HUDEP-2 (cell line): ENCODE results near the gene C1orf87.
A peak's percentile ranks its signal among the peaks of the same experiment; 100 is the strongest.

Source experiments
- DNase-seq, 76 experiments: peaks; one replicate each; lab custom pipeline; 2025; ENCODE audit not compliant: unreplicated experiment in 76 of 76; lab: John Stamatoyannopoulos, UW

The C1orf87 gene, protein sequence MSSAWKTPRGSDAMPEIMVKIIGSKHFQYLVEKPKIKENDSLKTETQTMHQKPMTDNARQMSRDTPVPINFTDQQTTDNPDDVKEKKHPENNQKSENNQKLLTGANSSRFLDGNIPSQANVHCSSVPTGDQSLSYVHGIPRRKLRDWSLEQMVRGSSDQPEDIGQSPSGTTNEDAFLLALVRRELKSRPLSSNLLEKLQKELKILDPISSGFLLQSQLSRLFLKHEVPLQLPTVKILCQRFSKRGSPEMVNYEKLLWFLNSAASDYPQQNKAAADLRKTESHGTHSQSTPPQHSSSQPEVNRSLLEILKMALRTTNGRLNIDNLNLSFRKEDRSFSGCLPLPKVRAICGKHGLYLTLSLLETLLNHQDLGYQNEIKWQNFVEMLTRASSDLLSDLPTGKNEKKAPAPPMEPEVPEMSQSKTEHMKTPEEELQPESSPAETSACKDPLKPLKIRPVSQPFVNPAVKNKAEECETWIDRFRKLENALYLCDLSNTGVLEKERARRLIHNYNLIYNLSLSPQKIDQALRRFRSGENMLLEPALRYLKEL

DNA sequence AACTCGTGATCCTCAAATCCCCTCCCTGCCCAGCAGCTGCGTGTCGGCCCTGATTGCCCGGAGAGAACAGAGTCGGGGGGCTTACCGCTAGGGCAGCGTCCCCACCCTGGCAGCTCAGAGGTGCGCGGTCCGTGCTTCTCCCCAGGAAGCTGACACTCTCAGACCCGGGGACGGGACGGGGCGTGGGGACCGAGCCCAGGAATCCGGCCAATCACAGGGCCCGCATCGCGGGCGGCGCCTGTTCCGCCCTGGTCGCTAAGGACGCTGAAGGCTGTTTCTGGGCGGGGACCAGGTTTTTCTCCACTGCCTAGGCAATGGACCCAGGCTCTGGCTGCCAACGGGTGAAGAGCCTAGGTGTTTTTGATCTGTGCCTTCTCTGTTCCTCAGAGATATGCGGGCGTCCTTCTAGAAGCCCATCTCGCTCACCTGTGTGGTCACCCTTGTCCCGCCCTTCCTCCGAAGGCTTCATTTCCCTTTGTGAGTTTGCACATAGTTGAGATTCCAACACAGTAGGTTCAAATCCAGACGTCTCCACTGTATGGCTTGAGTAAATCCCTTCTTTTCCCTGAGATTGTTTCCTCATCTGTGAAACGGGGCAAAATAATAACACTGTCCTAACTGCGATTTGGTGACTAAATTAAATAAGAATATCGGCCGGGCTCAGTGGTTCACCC is at the start of gene C1orf87:
Gene C1orf87 (minus strand): TSS at position 166 of the 674 bp plus-strand sequence. CDS start 1,127 bp downstream, outside the sequence.
- peak in 15 of 76 experiments; percentile 2 to 37 (median 8) for DNase-seq

DNA sequence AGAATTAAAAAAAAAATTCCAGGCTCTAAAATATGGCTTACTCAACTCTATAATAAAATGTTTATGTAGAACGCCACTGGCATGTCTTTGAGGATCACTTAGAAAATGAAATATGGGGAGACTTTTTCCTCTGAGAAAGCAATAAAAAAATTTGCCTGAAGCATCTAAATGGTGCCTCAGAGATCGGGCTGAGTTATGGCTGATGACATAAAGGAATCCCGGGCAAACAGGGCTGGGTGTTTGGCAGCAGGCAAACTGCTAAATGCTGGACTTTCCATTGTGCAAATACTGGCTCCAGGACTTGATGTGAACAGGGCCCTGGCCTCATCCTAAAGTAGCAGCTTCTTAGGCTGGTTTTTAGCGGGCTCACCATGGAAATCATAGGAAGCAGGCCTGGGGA is 44.5 kb upstream of the C1orf87 start:
- DNase-seq: no peak

DNA sequence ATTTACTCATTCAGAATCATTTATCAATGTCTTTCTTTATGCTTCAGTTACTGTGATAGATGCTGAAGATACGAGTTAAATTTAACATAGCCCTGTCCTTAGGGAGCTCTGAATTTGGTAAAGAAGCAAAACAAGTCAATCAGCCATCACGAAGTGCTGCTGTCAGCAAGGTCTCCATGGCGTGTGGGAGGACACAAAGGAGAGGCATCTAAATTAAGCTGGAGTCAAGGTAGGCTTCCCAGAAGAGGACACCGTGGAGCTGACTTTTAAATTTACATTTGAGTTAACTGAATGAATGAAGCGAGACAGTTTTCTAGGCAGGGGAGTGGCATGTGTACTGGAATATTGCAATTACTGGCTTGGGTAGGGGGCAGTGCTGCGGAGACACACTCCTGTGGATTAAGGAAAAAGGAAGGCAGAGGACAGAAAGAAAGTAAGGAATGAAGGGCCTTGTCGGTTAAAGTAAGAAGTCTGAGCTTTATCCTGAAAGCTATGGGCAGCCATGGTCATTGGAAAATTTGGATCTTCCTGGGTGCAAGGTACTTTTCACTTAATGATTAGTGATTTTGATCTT is 41.3 kb upstream of the C1orf87 start:
- DNase-seq: no peak

DNA sequence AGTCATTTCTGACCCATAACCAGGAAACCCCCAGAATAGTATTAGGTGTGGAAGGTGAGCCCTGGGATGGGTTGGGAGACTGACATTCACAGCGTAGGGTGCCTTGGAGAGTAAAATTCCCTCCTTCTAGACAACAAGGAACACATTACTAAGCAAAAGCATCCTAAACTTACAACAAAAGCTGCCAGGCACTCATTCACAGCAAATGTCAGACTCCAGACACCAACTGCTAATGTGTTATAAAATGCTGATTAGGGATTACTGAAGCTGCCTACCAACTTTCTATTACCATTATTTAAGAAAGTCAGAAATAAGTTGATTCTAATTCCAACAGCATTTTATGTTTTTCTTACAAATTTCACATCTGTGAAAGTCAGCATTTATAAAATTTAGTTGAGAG is 40.0 kb upstream of the C1orf87 start:
- DNase-seq: no peak

DNA sequence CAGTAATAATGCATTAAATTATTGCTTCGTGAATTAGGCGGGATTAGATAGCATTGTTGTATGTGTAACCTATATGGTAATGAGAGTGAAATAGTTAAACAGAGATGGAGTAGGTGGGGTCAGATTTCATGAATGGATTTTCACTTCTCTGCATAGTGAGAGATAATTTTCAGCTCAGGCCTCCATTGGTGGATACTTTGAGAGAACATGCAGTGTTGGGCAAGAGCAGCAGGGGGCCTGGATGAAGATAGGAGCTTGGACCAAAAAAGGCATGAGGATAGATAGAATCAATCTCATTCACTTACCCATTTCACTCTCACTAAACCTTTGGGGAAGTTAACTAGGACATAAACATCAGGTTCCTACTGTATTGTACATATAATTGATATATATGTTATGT is 39.5 kb upstream of the C1orf87 start:
- DNase-seq: no peak

DNA sequence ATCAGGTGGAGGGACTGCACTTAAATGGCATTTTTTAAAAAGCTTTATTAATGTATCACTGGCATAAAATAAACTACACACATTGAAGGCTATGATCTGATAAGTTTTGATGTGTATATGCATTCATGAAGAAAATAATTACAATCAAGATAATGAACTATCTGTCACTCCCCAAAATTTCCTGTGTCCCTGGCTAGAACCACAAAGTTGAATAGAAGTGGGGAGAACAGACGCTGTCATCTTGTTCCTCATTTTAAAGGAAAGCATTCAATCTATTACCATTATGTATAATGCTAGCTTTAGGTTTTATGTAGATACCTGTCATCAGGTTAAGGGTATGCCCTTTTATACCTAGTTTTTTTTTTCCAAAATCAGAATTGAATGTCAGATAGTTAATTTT is 38.1 kb upstream of the C1orf87 start:
- no peak for DNase-seq

DNA sequence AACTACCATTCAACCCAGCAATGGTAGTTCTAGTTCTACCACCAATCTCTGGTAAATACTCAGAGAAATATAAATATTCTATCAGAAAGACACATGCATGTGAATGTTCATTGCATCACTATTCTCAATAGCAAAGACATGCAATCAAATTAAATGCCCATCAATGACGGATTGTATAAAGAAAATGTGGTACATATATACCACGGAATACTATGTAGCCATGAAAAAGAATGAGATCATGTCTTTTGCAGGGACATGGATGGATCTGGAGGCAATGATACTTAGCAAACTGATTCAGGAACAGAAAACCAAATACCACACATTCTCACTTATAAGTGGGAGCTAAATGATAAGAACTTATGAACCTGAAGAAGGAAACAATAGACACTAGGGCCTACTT is 37.5 kb upstream of the C1orf87 start:
- no peak for DNase-seq

DNA sequence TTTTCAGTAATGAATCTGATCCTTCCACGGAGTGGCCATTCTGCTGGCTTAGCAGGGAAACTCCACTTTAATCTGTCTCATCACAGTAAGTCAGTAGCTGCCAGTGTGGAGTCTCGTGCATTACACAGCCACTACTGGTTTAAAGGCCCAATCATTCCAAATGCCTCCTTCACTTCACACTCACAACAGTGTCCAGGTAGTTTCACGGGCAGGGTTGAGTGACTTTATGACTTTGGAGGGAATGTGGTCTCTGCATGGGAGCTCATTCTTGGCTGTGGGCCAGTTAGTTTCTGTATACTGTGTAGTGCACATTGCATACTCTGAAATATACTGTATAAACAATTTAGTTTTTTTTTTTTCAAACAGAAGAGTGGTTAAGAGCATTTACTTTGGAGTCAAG is 34.6 kb upstream of the C1orf87 start:
- DNase-seq: no peak

DNA sequence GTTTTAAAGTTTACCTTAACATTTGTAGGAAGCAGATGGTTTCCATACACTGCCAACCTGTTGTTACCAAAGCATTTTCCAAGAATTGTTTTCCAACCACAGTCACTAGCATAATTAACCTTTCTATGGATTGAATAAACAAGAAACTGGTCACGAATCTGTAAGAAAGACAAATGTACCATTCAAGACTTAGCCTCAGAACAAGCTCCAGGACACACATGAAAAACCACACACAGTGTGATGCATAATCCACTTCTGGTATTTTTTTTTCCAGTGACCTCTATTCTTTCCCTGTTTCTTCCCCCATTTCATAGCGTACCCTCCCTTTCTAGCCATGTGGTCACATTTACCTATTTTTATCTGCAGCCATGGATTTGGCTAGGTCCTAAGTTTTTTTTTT is 29.6 kb upstream of the C1orf87 start:
- DNase-seq: no peak

DNA sequence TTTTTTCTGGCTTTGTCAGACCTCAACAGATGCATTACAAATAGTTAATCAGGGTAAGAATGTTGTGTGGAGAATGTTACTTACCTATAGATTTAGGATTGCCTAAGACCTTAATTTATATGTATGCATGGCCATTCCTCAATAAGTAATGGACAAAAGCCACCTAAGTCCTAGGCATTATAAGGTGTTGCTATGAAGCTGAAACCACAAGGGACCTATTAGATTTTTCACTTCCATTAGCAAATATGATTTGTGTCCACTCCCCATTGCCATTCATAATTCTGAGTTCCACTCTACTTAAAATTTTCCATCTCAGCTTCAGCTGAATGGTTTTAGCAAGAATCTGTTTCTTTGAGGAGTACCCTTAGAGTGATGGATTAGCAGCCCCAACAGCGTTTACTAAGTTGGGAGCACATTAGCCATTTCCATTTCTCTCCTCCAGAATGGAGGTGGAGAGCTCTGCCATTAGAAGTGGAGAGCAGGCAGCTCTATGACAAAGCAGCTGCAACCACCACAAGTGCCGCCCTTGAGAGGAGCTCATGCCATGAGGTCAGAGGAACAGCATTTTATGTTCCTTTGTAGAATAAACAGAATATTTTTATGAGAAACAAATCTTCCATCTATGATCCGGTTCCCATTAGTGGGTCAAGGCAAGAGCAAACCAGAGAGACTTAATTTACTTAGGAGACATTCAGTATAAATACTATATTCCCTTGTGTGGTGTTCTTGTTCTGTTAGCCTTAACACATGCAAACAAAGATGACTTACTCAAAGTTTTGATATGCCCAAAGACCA is 28.9 kb upstream of the C1orf87 start:
- no peak for DNase-seq

DNA sequence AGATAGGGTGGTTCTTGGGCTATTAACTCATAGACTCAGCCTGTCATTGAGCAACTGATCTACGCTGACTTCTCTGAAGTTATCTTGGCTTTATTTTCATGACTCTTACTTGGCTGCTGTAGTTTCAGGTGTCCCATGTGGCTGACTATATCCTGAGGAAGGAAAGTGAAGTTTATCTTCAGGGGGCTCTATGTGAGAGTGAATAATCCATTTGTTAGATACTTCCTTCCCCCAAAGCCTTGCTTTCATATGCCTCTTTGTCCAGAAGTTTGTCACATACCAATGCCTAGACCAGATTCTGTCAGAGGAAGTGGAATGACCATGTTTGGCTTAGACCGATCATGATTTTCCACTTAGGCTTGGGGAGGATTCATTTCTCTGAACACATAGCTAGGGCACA is 27.9 kb upstream of the C1orf87 start:
- DNase-seq: no peak

DNA sequence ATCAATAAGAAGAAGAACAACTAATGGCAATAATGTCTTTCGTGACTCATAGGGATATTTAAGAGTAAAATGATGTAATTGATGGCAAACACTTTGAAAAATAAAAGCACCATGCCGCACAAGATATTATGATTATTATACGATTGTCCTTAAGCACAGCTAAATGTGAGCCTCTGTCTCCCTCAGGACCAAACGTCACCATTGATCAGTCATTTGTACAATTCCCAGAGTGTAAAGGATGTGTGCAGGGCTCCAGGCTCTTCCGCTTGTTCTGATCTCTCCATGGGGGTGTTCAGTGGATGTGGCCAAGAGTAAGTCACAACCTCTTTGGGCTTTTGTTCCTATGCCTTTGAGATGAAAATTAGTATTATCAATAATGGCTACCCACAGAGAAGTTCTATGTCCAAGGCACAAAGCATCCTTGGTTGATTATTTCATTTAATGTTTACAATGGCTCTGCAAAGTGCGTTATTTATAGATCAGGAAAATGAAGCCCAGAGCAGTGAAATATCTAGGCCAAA is 17.7 kb upstream of the C1orf87 start:
- DNase-seq: no peak

DNA sequence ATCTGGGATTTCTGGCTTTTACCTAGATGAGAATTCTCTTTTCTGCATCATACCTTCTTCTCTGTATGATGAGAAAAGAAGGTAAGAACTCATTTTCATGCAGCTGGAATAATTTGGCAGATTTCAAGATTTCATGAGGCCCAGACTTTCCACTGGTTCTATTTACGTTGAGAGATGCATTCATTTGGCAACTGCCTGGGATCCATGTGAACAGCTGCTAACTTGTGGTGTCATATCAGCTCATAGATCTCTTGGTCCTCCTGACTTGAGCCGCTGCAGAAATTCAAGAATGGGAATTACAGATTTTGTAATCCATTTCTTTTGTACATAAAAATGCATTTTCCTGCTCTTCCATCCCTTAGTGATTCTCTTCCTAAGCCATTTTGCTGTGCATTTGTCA is 17.1 kb upstream of the C1orf87 start:
- DNase-seq: no peak

DNA sequence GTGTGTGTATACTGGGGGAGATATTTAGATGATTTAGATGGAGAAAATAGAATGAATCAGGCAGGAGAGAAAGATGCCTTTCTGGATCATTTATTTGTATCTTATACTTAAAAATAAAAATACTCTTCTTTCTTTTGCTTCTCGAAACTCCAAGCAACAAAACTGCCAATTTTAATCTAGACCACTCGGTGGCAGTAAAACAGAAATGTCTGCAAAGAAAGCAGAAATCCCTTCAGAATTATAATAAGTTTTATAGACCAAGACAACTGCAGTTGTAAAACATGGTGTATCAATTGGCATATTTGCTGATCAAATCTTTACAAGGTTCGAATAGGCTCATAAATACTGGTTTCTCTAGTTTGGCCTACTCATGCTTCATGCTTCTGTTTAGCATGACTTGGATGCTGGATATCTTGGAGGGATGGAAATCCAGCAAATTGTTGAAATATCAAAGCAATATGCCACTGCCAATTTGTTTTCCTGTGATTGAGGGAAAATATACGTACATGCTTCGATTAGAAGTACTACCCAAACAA is 15.1 kb upstream of the C1orf87 start:
- DNase-seq: no peak

DNA sequence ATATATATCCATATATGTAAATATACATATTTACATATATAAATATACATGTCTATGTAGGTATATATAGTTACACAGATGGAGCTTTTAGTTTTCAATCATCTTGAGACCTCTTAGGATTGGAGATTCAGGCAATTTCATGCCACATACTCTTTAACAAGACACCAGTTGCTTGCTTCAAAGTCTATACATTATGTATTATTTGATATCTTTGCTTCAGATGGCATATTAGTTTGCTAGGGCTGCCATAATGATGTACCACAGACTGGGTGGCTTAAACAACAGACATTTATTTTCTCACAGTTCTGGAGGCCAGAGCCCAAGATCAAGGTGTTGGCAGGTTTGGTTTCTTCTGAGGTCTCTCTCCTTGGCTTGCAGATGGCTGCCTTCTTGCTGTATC is 14.1 kb upstream of the C1orf87 start:
- DNase-seq: no peak

DNA sequence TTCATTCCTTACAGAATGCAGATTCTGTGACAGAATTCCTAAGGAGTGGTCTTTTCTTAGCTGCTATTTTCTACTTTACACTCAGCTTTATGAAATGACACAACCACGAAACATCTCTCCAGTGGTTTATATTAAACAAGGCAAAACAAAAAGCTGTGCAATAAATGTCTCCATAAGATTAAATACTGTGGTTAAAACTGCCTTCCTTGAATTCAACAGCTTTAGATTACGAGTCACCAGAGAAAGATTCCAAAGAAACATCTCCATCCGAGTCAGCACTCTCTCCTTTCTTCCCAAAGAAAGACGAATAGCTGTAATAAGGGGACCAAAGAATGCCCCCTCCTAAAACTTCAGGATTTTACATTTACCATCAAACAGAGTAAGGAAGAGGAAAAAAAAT is 4.6 kb upstream of the C1orf87 start:
- no peak for DNase-seq

DNA sequence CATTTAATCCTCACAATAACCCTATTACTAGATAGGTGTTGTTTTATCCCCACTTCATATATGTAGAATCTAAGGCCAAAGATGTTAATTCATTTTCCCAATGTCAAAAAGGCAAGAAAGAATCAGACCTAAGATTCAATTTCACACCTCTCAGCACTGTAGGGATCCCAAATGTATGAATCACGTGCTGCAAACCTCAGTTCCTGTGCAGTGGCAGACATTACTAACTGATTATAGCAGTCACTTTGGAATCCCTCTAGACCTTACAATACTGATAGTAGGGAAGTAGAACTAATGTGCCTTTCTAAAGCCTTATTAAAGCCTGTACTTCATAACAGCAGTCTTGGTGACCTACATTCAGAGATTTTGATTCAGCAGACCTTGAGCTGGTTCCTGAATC is 2.3 kb downstream of the C1orf87 start:
- no peak for DNase-seq

DNA sequence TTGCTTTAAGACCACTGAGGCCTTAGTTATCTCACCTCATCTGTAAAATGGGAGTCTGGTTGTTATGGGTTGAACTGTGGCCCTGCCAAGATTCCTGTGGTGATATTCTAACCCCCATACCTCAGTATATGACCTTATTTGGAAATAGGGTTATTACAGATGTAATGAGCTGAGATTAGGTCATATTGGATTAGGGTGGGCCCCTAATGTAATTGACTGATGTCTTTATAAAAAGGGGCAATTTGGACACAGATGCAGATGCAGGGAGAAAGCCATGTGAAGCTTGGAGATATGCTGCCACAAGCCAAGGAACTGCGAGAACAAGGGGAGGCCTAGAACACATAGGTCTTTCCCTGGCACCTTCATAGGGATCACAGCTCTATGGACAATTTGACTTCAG is 3.9 kb downstream of the C1orf87 start:
- no peak for DNase-seq

DNA sequence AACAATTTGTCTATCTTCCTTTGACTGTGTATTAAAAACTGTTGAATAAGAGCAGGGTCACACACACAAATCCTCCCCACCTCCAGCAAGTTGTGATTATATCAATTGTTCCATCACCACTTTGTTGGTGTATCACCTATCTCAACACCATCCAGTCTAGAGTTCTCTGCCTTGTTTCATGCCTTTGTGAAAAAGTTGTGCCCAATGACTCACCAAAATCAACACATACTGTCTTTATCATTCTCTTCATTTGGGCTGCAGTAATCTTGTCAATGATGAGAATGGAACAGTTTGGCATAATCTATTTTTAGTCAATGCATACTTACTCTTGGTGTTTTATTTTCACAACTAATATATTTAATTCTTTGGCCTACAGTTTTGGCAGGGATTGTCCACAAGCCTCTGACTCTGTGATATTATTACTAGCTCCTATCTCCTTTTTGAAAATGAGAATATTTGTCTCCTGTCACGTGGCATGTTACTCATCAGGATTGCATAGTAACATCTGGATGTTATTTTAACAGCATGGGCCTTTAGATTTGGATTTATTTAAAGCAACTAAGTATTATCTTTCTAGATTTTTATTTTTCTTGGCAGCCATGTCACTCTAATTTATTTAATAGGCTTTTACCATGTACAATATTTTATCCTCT is 5.1 kb downstream of the C1orf87 start:
- no peak for DNase-seq

DNA sequence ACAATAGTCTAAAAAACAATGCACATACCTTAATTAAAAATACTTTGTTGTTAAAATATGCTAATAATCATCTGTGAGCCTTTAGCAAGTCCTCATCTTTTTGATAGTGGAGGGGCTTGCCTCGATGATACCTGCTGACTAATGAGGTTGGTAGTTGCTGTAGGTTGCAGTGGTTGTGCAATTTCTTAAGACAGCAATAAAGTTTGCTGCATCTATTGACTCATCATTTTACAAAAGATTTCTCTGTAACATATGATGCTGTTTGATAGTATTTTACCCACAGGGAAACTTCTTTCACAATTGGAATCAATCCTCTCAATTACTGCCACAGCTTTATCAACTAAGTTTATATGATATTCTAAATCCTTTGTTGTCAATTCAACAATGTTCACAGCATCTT is 7.6 kb downstream of the C1orf87 start:
- no peak for DNase-seq
